Mesendoderm (in vitro differentiated cells): Measurements from ENCODE around the gene ARAP2.

Experiments
- DNase-seq: peaks from one replicate; pipeline ENCODE4 v3.0.0; 2013
- H2AK5ac ChIP-seq: 2 replicates; pipeline ENCODE4 v1.6.1; 2013; ENCODE audit warnings: low read length, inconsistent platforms
- H2BK120ac ChIP-seq: 2 replicates; pipeline ENCODE4 v1.6.1; 2013; ENCODE audit warnings: low read depth, mild to moderate bottlenecking, low read length, moderate library complexity, mixed read lengths
- H2BK15ac ChIP-seq: replicated peaks from 2 replicates; pipeline ENCODE4 v1.6.1; 2013; ENCODE audit warnings: low read depth, mild to moderate bottlenecking, moderate library complexity
- H2BK5ac ChIP-seq: 2 replicates; pipeline ENCODE4 v1.6.1; 2013; ENCODE audit warnings: low read length, inconsistent platforms
- H3K18ac ChIP-seq: 2 replicates; pipeline ENCODE4 v1.6.1; 2013; ENCODE audit warnings: mild to moderate bottlenecking, low read length, mixed read lengths
- H3K23ac ChIP-seq: one replicate; pipeline ENCODE4 v1.6.1; 2013; ENCODE audit warnings: low read length
- H3K27ac ChIP-seq: 2 replicates; pipeline ENCODE4 v1.5.1; 2013; ENCODE audit warnings: low read depth, mild to moderate bottlenecking, inconsistent platforms, low read length, moderate library complexity
- H3K27me3 ChIP-seq: 2 replicates; pipeline ENCODE4 v1.6.1; 2013; ENCODE audit warnings: low read length, control low read depth, mild to moderate bottlenecking, inconsistent platforms; ENCODE audit not compliant: insufficient read depth, poor library complexity
- H3K36me3 ChIP-seq: 2 replicates; pipeline ENCODE4 v1.6.1; 2013; ENCODE audit warnings: low read length, inconsistent platforms; ENCODE audit not compliant: control insufficient read depth, insufficient read depth
- H3K4ac ChIP-seq: one replicate; pipeline ENCODE4 v1.6.1; 2013; ENCODE audit warnings: low read depth, mild to moderate bottlenecking, low read length, moderate library complexity
- H3K4me1 ChIP-seq: 2 replicates; pipeline ENCODE4 v1.6.1; 2013; ENCODE audit warnings: low read depth, low read length, inconsistent platforms; ENCODE audit not compliant: control insufficient read depth
- H3K4me2 ChIP-seq: 2 replicates; pipeline ENCODE4 v1.6.1; 2013; ENCODE audit warnings: low read length
- H3K4me3 ChIP-seq: 2 replicates; pipeline ENCODE4 v1.5.1; 2013; ENCODE audit warnings: mild to moderate bottlenecking, low read length
- H3K56ac ChIP-seq: one replicate; pipeline ENCODE4 v1.6.1; 2013; ENCODE audit warnings: low read length
- H3K79me1 ChIP-seq: 2 replicates; pipeline ENCODE4 v1.6.1; 2013; ENCODE audit warnings: low read length, inconsistent platforms
- H3K79me2 ChIP-seq: 2 replicates; pipeline ENCODE4 v1.6.1; 2013; ENCODE audit warnings: mild to moderate bottlenecking, low read length; ENCODE audit not compliant: control insufficient read depth, insufficient read depth
- H3K9ac ChIP-seq: 2 replicates; pipeline ENCODE4 v1.6.1; 2013; ENCODE audit warnings: low read length, inconsistent platforms
- H4K5ac ChIP-seq: one replicate; pipeline ENCODE4 v1.6.1; 2013; ENCODE audit warnings: low read length
- H4K8ac ChIP-seq: one replicate; pipeline ENCODE4 v1.6.1; 2013; ENCODE audit warnings: low read depth, mild to moderate bottlenecking, control low read depth, low read length, moderate library complexity
- WGBS: extraction: QIAGEN DNeasy Blood & Tissue Kit; methylation state at CpG from one replicate; pipeline ENCODE4 v1.1.7; 2013; ENCODE audit warnings: low lambda C conversion rate, missing lambda C conversion rate; ENCODE audit not compliant: insufficient coverage; ENCODE audit errors: extremely low coverage; 5-methylcytosine and 5-hydroxymethylcytosine counted together

The ARAP2 gene

DNA sequence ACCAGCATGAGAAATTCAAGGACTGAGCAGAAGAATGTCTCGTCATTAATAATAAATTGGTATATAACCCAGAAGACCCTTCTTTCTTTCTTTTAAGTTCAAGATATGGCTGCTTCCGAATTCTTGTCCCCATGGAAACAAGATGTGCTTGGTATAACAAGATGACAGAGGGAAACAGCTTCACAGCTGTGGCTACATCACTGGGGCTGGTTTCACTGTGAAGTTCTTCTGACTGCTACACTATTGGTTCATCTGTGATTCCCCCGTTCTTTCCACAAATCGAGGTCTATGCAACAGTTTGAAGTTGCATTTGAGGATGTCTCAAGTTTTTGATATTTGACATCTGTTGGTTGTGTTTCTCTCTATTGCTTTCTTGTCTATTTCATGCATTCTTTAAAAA lies 24.8 kb upstream of the ARAP2 start:
- no peak overlapping the region for H3K18ac ChIP-seq
- H3K4me2 ChIP-seq: no peak overlapping the region
- no peak overlapping the region for H3K4ac ChIP-seq
- no peaks in the 10 kb centered on the region for H3K79me1 ChIP-seq
- H4K5ac ChIP-seq: no peak overlapping the region
- no peaks in the 10 kb centered on the region for H3K27me3 ChIP-seq
- no peaks in the 10 kb centered on the region for H3K4me1 ChIP-seq
- H3K9ac ChIP-seq: no peak overlapping the region
- no peaks in the 10 kb centered on the region for H3K79me2 ChIP-seq
- H2BK15ac ChIP-seq: no peak overlapping the region
- no peak overlapping the region for H3K4me3 ChIP-seq
- H2BK5ac ChIP-seq: no peak overlapping the region
- H2BK120ac ChIP-seq: no peak overlapping the region
- WGBS: no CpG with 5 or more reads among the region's 4 CpGs
- H3K27ac ChIP-seq: no peak overlapping the region
- no peak overlapping the region for H3K23ac ChIP-seq
- H2AK5ac ChIP-seq: no peak overlapping the region
- no peaks in the 10 kb centered on the region for H3K36me3 ChIP-seq
- no peak overlapping the region for H3K56ac ChIP-seq
- H4K8ac ChIP-seq: no peak overlapping the region
- DNase-seq: peak; percentile 52

DNA sequence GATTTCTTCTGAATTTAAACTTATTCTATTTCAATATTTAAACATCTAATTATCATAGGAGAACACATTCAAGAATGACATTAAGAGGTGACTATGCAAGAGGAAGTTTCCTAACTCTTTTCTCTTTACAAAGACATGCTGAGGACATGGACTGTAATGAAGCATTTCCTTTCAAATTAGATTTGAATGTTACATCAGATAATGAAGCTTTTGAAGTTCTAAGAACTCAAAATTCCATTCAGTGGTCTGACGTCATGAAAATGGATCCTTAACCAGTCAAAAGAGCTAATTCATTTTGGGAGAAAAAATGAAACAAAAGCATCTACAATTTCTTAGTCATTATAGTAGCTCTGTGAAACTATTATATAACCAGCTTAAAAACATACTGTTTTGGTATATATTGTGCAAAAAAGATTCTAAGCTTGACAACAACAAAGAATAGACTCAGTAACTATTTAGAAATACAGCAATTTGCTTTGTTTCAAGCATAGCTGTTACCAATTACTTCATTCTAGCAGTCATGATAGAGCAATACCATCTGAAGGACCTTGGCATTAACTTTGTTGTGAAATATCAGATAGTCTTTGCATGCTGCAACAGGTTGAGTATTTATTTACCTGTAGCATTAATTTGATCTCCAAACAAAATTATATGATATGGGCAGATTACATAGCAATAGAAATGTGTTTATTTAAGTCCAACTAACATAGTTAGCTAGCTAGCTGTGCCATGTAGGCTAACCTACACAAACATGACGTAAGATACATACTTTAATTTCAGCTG lies 23.4 kb upstream of the ARAP2 start:
- Histone ChIP-seq H3K4me1 (no peaks in the 10 kb centered on the region), H3K4me2 (no peak overlapping the region), H2BK15ac (no peak overlapping the region), H3K9ac (no peak overlapping the region), H3K4ac (no peak overlapping the region), H2BK120ac (no peak overlapping the region), H3K4me3 (no peak overlapping the region), H3K79me2 (no peaks in the 10 kb centered on the region), H3K27me3 (no peaks in the 10 kb centered on the region), H2BK5ac (no peak overlapping the region), H3K27ac (no peak overlapping the region), H3K36me3 (no peaks in the 10 kb centered on the region), H2AK5ac (no peak overlapping the region), H3K23ac (no peak overlapping the region), H4K5ac (no peak overlapping the region), H3K79me1 (no peaks in the 10 kb centered on the region), H3K18ac (no peak overlapping the region), H4K8ac (no peak overlapping the region), H3K56ac (no peak overlapping the region)
- no CpG with 5 or more reads among the region's 2 CpGs for WGBS
- no peak for DNase-seq

DNA sequence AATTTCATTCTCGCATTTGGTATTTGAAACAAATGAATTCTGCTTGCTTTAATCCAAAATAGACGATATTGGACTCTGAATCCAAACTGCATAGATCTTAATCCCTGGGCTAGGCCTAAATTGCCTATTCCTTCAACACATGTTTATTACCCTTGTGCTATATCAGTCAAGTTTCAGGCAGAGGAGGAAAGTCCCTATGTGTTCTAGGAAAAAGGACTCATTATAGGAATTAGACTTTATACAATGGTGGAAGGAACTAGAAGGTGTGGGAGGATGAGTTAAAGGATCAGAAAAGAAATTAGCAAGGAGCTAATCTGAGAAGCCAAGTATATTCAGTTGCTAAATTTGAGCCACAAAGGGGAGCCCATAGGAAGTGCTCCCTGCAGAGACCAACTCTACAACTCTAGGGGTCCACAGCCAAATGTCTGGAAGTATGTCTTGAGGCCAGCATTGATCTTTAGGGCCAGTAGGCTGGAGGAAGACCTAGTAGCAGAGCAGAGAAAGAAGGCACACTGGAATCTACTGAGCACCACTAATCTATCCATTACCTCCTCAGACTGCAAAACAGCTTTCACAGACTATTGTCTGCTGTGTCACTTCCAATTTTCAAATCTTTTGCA lies 20.0 kb upstream of the ARAP2 start:
- Histone ChIP-seq H3K27me3 (no peaks in the 10 kb centered on the region), H4K5ac (no peak overlapping the region), H2AK5ac (no peak overlapping the region), H3K4ac (no peak overlapping the region), H2BK5ac (no peak overlapping the region), H3K4me1 (no peaks in the 10 kb centered on the region), H3K9ac (no peak overlapping the region), H2BK15ac (no peak overlapping the region), H3K4me3 (no peak overlapping the region), H3K79me1 (no peaks in the 10 kb centered on the region), H3K79me2 (no peaks in the 10 kb centered on the region), H3K27ac (no peak overlapping the region), H3K18ac (no peak overlapping the region), H3K56ac (no peak overlapping the region), H4K8ac (no peak overlapping the region), H2BK120ac (no peak overlapping the region), H3K4me2 (no peak overlapping the region), H3K23ac (no peak overlapping the region), H3K36me3 (no peaks in the 10 kb centered on the region)
- WGBS: no CpG with 5 or more reads among the region's 2 CpGs
- no peak for DNase-seq

DNA sequence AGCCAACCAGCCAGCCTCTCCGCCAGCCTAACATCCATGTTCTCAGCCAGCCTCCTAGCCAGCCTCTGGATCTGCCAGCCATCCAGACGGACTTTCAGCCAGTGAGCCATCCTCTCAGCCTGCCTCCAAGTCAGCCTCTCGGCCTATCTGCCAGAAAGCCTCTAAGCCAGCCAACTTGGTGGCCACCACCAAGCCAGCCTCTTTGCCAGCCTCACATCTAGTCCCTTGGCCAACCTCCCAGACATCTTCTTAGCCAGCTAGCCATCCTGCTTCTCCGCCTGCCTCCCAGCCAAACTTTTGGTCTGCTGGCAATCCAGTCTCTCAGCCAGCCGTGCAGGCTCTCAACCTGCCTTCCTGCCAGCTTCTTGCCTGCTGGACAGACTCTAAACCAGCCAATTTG lies 16.4 kb upstream of the ARAP2 start:
- WGBS: no CpG with 5 or more reads among the region's 5 CpGs
- Histone ChIP-seq H4K8ac (no peak overlapping the region), H3K9ac (no peak overlapping the region), H2AK5ac (no peak overlapping the region), H3K36me3 (no peaks in the 10 kb centered on the region), H3K23ac (no peak overlapping the region), H3K79me2 (no peaks in the 10 kb centered on the region), H3K79me1 (no peaks in the 10 kb centered on the region), H3K4ac (no peak overlapping the region), H3K4me1 (no peaks in the 10 kb centered on the region), H3K4me2 (no peak overlapping the region), H2BK120ac (no peak overlapping the region), H4K5ac (no peak overlapping the region), H2BK5ac (no peak overlapping the region), H2BK15ac (no peak overlapping the region), H3K18ac (no peak overlapping the region), H3K27ac (no peak overlapping the region), H3K4me3 (no peak overlapping the region), H3K27me3 (no peaks in the 10 kb centered on the region), H3K56ac (no peak overlapping the region)
- no peak for DNase-seq

DNA sequence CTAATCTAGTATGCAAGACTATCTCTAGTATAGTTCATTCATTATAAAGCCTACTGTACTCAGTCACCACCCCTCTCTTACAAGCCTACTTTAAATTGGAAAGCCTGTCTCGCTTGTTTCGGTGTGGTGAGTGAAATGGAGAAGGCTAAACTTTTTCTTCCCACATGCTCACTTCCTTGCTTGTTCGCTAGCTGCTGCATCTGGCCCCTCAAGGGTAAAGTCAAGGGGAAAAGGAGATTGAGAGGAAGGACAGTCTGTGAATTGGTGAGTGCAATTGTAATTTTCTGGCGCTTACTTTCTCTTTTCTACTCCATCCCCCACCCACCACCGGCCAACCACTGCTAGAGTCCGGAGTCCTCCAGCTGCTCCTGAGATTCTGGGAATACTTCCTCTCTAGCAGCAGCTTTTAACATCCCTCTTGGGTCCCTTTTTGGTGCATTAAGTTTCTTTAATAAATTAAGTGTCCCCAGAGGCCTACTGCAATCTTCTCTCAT lies 12.1 kb upstream of the ARAP2 start:
- H3K9ac ChIP-seq: no peak overlapping the region
- H4K8ac ChIP-seq: no peak overlapping the region
- no peak overlapping the region for H2BK5ac ChIP-seq
- H3K27ac ChIP-seq: no peak overlapping the region
- no CpG with 5 or more reads among the region's 6 CpGs for WGBS
- no peaks in the 10 kb centered on the region for H3K79me2 ChIP-seq
- no peak overlapping the region for H3K23ac ChIP-seq
- H3K79me1 ChIP-seq: no peaks in the 10 kb centered on the region
- no peak overlapping the region for H3K4me3 ChIP-seq
- H3K56ac ChIP-seq: no peak overlapping the region
- no peak overlapping the region for H2BK120ac ChIP-seq
- H4K5ac ChIP-seq: no peak overlapping the region
- H3K4me1 ChIP-seq: no peaks in the 10 kb centered on the region
- H3K27me3 ChIP-seq: no peaks in the 10 kb centered on the region
- no peak overlapping the region for H2AK5ac ChIP-seq
- no peak overlapping the region for H2BK15ac ChIP-seq
- no peak overlapping the region for H3K18ac ChIP-seq
- H3K36me3 ChIP-seq: no peaks in the 10 kb centered on the region
- H3K4me2 ChIP-seq: no peak overlapping the region
- no peak for DNase-seq
- H3K4ac ChIP-seq: no peak overlapping the region
